Measurements from ENCODE around the gene KREMEN1. TPM values are rescaled to one million over a fixed set of nuclear protein-coding genes. Genes with fewer than 3 reads are reported as not detected.

The KREMEN1 gene
- total RNA-seq, 1 donor from 2014 or later, result 24.6 TPM

DNA sequence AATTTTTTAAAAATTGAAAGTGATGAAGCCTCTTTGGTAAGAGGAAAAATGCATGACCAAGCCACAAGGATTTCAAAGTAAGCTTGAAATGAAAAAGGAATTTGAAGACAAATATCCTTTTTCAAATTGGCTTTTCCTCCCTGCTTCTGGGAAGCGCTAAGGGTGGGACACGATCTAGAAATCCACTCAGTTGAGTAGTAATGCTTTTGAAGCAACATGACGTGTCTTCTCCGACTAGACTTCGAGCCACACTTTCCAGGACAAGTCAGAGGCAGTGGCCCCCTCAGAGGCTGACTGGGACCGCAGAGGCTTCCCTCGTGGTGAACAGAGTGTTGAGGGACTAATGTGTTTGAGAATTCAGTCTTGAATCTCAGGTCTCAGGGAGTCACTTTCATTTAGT, 39.8 kb downstream of the KREMEN1 start:
- DNase-seq (ENCODE audit: extremely low spot score in 2 of 2), result no peak
- Histone ChIP-seq H3K36me3 (no peaks in the 10 kb centered on the region), H3K4me1 (no peaks in the 10 kb centered on the region), H3K9me3 (no peaks in the 10 kb centered on the region), H3K27ac (no peak overlapping the region), H3K4me3 (no peak overlapping the region), H3K27me3 (no peaks in the 10 kb centered on the region)
- no peak for TF ChIP-seq POLR2AphosphoS5 (IDR thresholded peaks at IDR 0.05; ENCODE audit: insufficient read depth in 1 of 2, low read depth in 1 of 2)
- TF ChIP-seq, protein P1, sequence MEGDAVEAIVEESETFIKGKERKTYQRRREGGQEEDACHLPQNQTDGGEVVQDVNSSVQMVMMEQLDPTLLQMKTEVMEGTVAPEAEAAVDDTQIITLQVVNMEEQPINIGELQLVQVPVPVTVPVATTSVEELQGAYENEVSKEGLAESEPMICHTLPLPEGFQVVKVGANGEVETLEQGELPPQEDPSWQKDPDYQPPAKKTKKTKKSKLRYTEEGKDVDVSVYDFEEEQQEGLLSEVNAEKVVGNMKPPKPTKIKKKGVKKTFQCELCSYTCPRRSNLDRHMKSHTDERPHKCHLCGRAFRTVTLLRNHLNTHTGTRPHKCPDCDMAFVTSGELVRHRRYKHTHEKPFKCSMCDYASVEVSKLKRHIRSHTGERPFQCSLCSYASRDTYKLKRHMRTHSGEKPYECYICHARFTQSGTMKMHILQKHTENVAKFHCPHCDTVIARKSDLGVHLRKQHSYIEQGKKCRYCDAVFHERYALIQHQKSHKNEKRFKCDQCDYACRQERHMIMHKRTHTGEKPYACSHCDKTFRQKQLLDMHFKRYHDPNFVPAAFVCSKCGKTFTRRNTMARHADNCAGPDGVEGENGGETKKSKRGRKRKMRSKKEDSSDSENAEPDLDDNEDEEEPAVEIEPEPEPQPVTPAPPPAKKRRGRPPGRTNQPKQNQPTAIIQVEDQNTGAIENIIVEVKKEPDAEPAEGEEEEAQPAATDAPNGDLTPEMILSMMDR (IDR thresholded peaks at IDR 0.05), result no peak
- no peak for TF ChIP-seq POLR2A (IDR thresholded peaks at IDR 0.05)
- intact Hi-C loops (cut with DNase I), result no loop called here

DNA sequence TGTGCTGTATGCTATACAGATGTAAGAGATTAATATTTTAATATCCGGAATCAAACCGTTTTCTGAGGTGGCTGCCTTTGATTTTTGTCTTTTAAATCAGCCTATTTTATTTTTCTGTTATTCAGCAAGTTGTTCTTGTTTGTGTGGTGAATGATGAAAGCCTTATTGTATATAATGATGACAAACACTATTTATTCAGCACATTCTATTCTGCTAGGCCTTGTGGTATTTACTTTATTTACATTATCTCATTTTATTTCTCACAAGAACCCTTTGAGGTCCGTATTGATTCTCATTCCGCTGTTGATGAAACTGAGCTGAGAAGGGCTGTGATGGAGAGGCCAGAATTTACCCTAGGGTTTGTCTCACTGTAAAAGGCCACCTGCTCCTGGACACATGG, 40.5 kb downstream of the KREMEN1 start:
- H3K9me3 ChIP-seq, result no peaks in the 10 kb centered on the region
- DNase-seq (ENCODE audit: extremely low spot score in 2 of 2), result no peak
- H3K36me3 ChIP-seq, result no peaks in the 10 kb centered on the region
- TF ChIP-seq POLR2A (IDR thresholded peaks at IDR 0.05) (no peak), POLR2AphosphoS5 (IDR thresholded peaks at IDR 0.05; ENCODE audit: insufficient read depth in 1 of 2, low read depth in 1 of 2) (no peak)
- TF ChIP-seq, protein P1 (IDR thresholded peaks at IDR 0.05), result no peak
- H3K4me3 ChIP-seq, result no peak overlapping the region
- H3K27me3 ChIP-seq, result no peaks in the 10 kb centered on the region
- H3K27ac ChIP-seq, result no peak overlapping the region
- intact Hi-C loops (cut with DNase I), result no loop called here
- no peaks in the 10 kb centered on the region for H3K4me1 ChIP-seq

DNA sequence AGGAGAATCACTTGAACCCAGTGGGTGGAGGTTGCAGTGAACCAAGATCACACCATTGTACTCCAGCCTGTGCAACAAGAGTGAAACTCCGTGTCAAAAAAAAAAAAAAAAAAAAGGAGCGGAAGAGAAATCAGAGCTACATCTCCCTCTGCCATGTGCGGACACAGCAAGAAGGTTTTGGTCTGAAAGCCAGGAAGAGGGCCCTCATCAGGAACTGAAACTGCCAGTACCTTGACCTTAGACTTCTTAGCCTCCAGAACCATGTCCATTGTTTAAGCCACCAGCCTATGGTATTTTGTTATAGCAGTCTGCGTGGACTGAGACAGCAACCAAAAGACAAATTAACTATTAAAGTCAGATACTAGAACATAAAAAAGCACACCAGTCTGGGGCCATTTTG, 41.6 kb downstream of the KREMEN1 start:
- DNase-seq (ENCODE audit: extremely low spot score in 2 of 2), result no peak
- no peaks in the 10 kb centered on the region for H3K4me1 ChIP-seq
- H3K9me3 ChIP-seq, result no peaks in the 10 kb centered on the region
- no peak overlapping the region for H3K27ac ChIP-seq
- H3K27me3 ChIP-seq, result no peaks in the 10 kb centered on the region
- no peaks in the 10 kb centered on the region for H3K36me3 ChIP-seq
- intact Hi-C loops (cut with DNase I), result no loop called here
- TF ChIP-seq, protein P1 (IDR thresholded peaks at IDR 0.05), result no peak
- TF ChIP-seq POLR2AphosphoS5 (IDR thresholded peaks at IDR 0.05; ENCODE audit: insufficient read depth in 1 of 2, low read depth in 1 of 2) (no peak), POLR2A (IDR thresholded peaks at IDR 0.05) (no peak)
- H3K4me3 ChIP-seq, result no peak overlapping the region

DNA sequence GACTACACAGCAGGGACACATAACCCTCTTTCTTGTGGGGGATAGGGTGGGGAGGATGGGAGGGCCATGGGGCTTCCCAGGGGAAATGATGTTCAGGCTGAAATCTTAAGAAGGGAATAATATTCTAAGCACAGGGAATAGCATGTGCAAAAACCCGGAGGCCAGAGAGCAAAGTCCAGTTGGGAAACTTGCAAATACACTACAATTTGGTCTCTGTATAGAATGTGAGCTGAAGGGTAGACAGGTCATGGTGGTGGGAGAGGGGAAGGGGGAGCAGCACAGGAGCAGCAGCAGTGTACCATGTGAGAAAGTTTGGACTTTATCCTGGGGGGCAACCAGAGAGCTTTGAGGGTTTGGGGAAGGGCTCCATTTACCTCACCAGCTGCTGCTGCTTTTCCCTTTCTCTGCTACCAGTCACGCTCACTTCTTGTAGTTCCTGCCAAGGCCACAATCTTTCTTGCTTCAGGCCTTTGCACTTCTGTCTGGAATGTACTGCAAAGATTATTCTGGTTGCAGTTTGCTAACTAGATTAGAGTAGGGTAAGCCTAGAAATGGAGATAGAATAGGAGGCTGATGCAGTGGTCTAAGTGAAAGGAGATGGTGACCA, 43.0 kb downstream of the KREMEN1 start:
- H3K27ac ChIP-seq, result no peak overlapping the region
- H3K4me1 ChIP-seq, result peaks cover 3% of the 10 kb centered on the region
- no peaks in the 10 kb centered on the region for H3K36me3 ChIP-seq
- no peak overlapping the region for H3K4me3 ChIP-seq
- H3K9me3 ChIP-seq, result no peaks in the 10 kb centered on the region
- no peaks in the 10 kb centered on the region for H3K27me3 ChIP-seq
- intact Hi-C loops (cut with DNase I), result no loop called here
- TF ChIP-seq, protein P1 (IDR thresholded peaks at IDR 0.05), result no peak
- no peak for TF ChIP-seq POLR2AphosphoS5 (IDR thresholded peaks at IDR 0.05; ENCODE audit: insufficient read depth in 1 of 2, low read depth in 1 of 2)
- no peak for TF ChIP-seq POLR2A (IDR thresholded peaks at IDR 0.05)
- DNase-seq (ENCODE audit: extremely low spot score in 2 of 2), result no peak

DNA sequence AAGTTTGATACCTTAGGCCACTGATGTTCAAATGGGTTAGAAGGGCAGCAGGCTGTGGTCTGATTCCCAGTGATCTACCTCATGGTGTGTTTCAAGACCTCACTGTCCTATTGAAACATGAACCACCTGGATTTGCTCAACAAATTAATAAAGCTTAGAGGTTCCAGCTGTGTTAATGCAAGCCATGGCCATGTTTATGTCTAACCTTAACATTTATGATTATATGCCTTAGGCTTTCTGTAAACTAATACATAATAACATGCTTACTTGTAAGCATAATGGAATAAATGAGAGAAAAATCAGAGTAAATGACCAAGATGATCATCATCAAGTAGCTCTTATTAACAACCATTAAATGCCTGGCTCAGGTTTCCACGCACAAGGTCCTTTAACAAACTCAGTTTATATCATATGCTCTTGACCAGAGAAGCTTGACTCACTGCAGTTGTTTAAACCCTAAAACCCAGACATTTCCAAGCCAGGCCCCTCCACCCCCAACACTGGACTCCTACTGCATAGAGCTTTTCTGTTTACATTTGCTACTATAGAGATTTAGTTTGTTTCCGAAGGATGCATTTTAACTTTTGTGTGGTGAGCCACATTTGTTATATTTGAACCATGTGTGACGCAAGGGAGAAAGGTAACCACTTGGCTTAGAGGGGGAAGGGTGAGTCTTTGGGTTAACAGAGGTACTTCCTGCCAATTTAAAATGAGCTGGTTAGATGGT, 43.7 kb downstream of the KREMEN1 start:
- no peak overlapping the region for H3K4me3 ChIP-seq
- no peaks in the 10 kb centered on the region for H3K36me3 ChIP-seq
- peaks cover 6% of the 10 kb centered on the region for H3K4me1 ChIP-seq
- DNase-seq (ENCODE audit: extremely low spot score in 2 of 2), result no peak
- H3K27ac ChIP-seq, result no peak overlapping the region
- H3K9me3 ChIP-seq, result no peaks in the 10 kb centered on the region
- no peaks in the 10 kb centered on the region for H3K27me3 ChIP-seq
- no peak for TF ChIP-seq POLR2A (IDR thresholded peaks at IDR 0.05)
- TF ChIP-seq POLR2AphosphoS5 (IDR thresholded peaks at IDR 0.05; ENCODE audit: insufficient read depth in 1 of 2, low read depth in 1 of 2), result no peak
- TF ChIP-seq, protein P1 (IDR thresholded peaks at IDR 0.05), result no peak
- intact Hi-C loops (cut with DNase I), result no loop called here
